H1 (cell line): ENCODE results near the gene QPCT. TPM values are rescaled to one million over a fixed set of nuclear protein-coding genes. Genes with fewer than 3 reads are reported as not detected.

ENCODE experiments used
- CTCF ChIA-PET: fragments of 300-600 bp; sonication (Branson Sonifier 250); formaldehyde crosslinking; loops from one replicate; lab custom pipeline; 2021; ENCODE audit not compliant: partially characterized antibody; lab: Charles Lee
- POLR2A ChIA-PET: fragments of 300-600 bp; sonication (Branson Sonifier 250); formaldehyde crosslinking; loops from one replicate; lab custom pipeline; 2021; ENCODE audit warnings: inconsistent platforms; ENCODE audit not compliant: partially characterized antibody; lab: Charles Lee
- DNase-seq, 2 experiments: peaks; one replicate each; pipeline versions ENCODE4 v3.0.0 to v3.0.0-alpha.2; 2010 to 2022; ENCODE audit warnings: low spot score in 2 of 2, low read depth in 1 of 2, mixed read lengths in 1 of 2
- FAIRE-seq: peaks from 2 replicates; lab custom pipeline; 2011; peaks lifted over from hg19 to GRCh38; lab: Jason Lieb, UNC
- H2AFZ ChIP-seq: 2 replicates; pipeline ENCODE4 v1.8.1; 2012; ENCODE audit warnings: low read length, inconsistent platforms
- H2AK5ac ChIP-seq: 2 replicates; pipeline ENCODE4 v1.6.1; 2013; ENCODE audit warnings: low read depth, low read length
- H2BK120ac ChIP-seq: replicated peaks from 2 replicates; pipeline ENCODE3; 2013; ENCODE audit warnings: low read depth, low read length, inconsistent platforms
- H2BK12ac ChIP-seq: 2 replicates; pipeline ENCODE4 v1.6.1; 2013; ENCODE audit warnings: low read depth, low read length
- H2BK15ac ChIP-seq: 2 replicates; pipeline ENCODE4 v1.6.1; 2013; ENCODE audit warnings: low read length
- H2BK20ac ChIP-seq: 2 replicates; pipeline ENCODE4 v1.6.1; 2013; ENCODE audit warnings: low read length
- H2BK5ac ChIP-seq: 2 replicates; pipeline ENCODE4 v1.6.1; 2013; ENCODE audit warnings: low read depth, low read length
- H3K14ac ChIP-seq: 2 replicates; pipeline ENCODE4 v1.6.1; 2013; ENCODE audit warnings: inconsistent platforms; ENCODE audit not compliant: insufficient read length
- H3K18ac ChIP-seq: 2 replicates; pipeline ENCODE4 v1.6.1; 2013; ENCODE audit warnings: low read length; ENCODE audit errors: extremely low read depth
- H3K23ac ChIP-seq: 2 replicates; pipeline ENCODE4 v1.6.1; 2013; ENCODE audit warnings: inconsistent platforms; ENCODE audit not compliant: insufficient read length
- H3K23me2 ChIP-seq: 2 replicates; pipeline ENCODE4 v1.6.1; 2013; ENCODE audit warnings: low read depth, low read length
- H3K27ac ChIP-seq: 2 replicates; pipeline ENCODE4 v1.6.1; 2011; ENCODE audit warnings: low read depth, low read length, inconsistent platforms
- H3K27me3 ChIP-seq, 4 experiments: replicated peaks in 1 of 4; 1 replicate in 1 of 4; 2 replicates in 3 of 4; pipeline versions ENCODE4 v1.6.1 to v1.8.1; 2011 to 2013; ENCODE audit warnings: low read length in 3 of 4, mild to moderate bottlenecking in 3 of 4, inconsistent platforms in 2 of 4, mixed read lengths in 2 of 4, moderate library complexity in 1 of 4; ENCODE audit not compliant: control insufficient read depth in 3 of 4, insufficient read depth in 3 of 4; ENCODE audit errors: extremely low read depth in 1 of 4
- H3K36me3 ChIP-seq, 4 experiments: 2 replicates each; pipeline versions ENCODE4 v1.6.1 to v1.8.1; 2011 to 2013; ENCODE audit warnings: mild to moderate bottlenecking in 4 of 4, low read length in 3 of 4, moderate library complexity in 2 of 4, control low read depth in 1 of 4, inconsistent platforms in 1 of 4; ENCODE audit not compliant: insufficient read depth in 4 of 4, control insufficient read depth in 2 of 4
- H3K4ac ChIP-seq: replicated peaks from 2 replicates; pipeline ENCODE3; 2013; ENCODE audit warnings: low read length, low read depth, mixed read lengths, inconsistent platforms; ENCODE audit not compliant: insufficient read length
- H3K4me1 ChIP-seq, 4 experiments: replicated peaks in 1 of 4; 1 replicate in 1 of 4; 2 replicates in 3 of 4; pipeline versions ENCODE4 v1.6.1 to v1.8.1; 2011 to 2013; ENCODE audit warnings: low read length in 3 of 4, inconsistent platforms in 2 of 4, mixed read lengths in 1 of 4; ENCODE audit not compliant: insufficient read depth in 4 of 4, control insufficient read depth in 3 of 4
- H3K4me2 ChIP-seq, 2 experiments: 2 replicates each; pipeline versions ENCODE4 v1.6.1 to v1.8.1; 2011 to 2013; ENCODE audit warnings: low read depth in 2 of 2, low read length in 2 of 2, control low read depth in 1 of 2, inconsistent platforms in 1 of 2, mild to moderate bottlenecking in 1 of 2; ENCODE audit not compliant: insufficient read depth in 1 of 2
- H3K4me3 ChIP-seq, 4 experiments: fragments of 200-600, 300-600 bp in 1 of 4; sonication (generic), shearing (Covaris generic), sonication (Bioruptor Twin) in 1 of 4; 2 replicates each; pipeline versions ENCODE4 v1.5.1 to v1.8.1; 2011 to 2016; ENCODE audit warnings: low read length in 4 of 4, low read depth in 3 of 4, control low read depth in 2 of 4, inconsistent platforms in 2 of 4, mild to moderate bottlenecking in 2 of 4, mixed read lengths in 1 of 4, moderate library complexity in 1 of 4; ENCODE audit not compliant: insufficient read depth in 2 of 4; ENCODE audit errors: extremely low read depth in 1 of 4
- H3K56ac ChIP-seq: replicated peaks from 2 replicates; pipeline ENCODE3; 2013; ENCODE audit warnings: low read depth, mild to moderate bottlenecking, mixed read lengths, low read length, inconsistent platforms; ENCODE audit not compliant: insufficient read length
- H3K79me1 ChIP-seq: 2 replicates; pipeline ENCODE4 v1.6.1; 2013; ENCODE audit warnings: low read depth, low read length, control low read depth
- H3K79me2 ChIP-seq, 2 experiments: 2 replicates each; pipeline versions ENCODE4 v1.6.1 to v1.8.1; 2012 to 2013; ENCODE audit warnings: low read length in 2 of 2, mild to moderate bottlenecking in 2 of 2, inconsistent platforms in 1 of 2; ENCODE audit not compliant: insufficient read depth in 2 of 2, control insufficient read depth in 1 of 2
- H3K9ac ChIP-seq, 4 experiments: replicated peaks in 1 of 4; 1 replicate in 1 of 4; 2 replicates in 3 of 4; pipeline versions ENCODE4 v1.6.1 to v1.8.1; 2011 to 2013; ENCODE audit warnings: low read depth in 3 of 4, low read length in 3 of 4, control low read depth in 2 of 4, mild to moderate bottlenecking in 2 of 4, moderate library complexity in 2 of 4, inconsistent platforms in 1 of 4; ENCODE audit errors: extremely low read depth in 1 of 4
- H3K9me3 ChIP-seq, 2 experiments: 2 replicates each; pipeline versions ENCODE4 v1.6.1 to v1.8.1; 2012 to 2013; ENCODE audit warnings: mild to moderate bottlenecking in 2 of 2, moderate library complexity in 2 of 2, control low read depth in 1 of 2, inconsistent platforms in 1 of 2, low read depth in 1 of 2, low read length in 1 of 2, mixed read lengths in 1 of 2; ENCODE audit not compliant: insufficient read depth in 2 of 2
- H4K20me1 ChIP-seq, 2 experiments: replicated peaks in 1 of 2; 2 replicates each; pipeline versions ENCODE3 to v1.8.1; 2011 to 2013; ENCODE audit warnings: inconsistent platforms in 2 of 2, low read length in 2 of 2, mild to moderate bottlenecking in 1 of 2; ENCODE audit not compliant: insufficient read depth in 2 of 2, control insufficient read depth in 1 of 2
- H4K5ac ChIP-seq: 2 replicates; pipeline ENCODE4 v1.6.1; 2013; ENCODE audit warnings: low read length, low read depth, mixed read lengths, inconsistent platforms; ENCODE audit not compliant: insufficient read length
- H4K8ac ChIP-seq: 2 replicates; pipeline ENCODE4 v1.8.0; 2013; ENCODE audit warnings: mild to moderate bottlenecking, moderate library complexity, low read length, inconsistent platforms; ENCODE audit not compliant: insufficient read depth; ENCODE audit errors: extremely low read depth
- H4K91ac ChIP-seq: replicated peaks from 2 replicates; pipeline ENCODE3; 2013; ENCODE audit warnings: low read length, mixed read lengths, inconsistent platforms; ENCODE audit not compliant: insufficient read length
- ASH2L ChIP-seq: fragments of 200-600, 300-600 bp; sonication (generic); IDR thresholded peaks from one replicate; pipeline ENCODE4 v1.7.1; 2017; ENCODE audit warnings: low read length
- CHD2 ChIP-seq: IDR thresholded peaks from 2 replicates; pipeline ENCODE4 v1.6.1; 2012; ENCODE audit warnings: low read length, improper control_type of control experiment
- EZH2 ChIP-seq: fragments of 200-600 bp; sonication (generic); IDR thresholded peaks from 2 replicates; pipeline ENCODE4 v1.7.1; 2012; ENCODE audit warnings: low read depth, mild to moderate bottlenecking, moderate library complexity, low read length, inconsistent platforms; ENCODE audit not compliant: severe bottlenecking
- JUND ChIP-seq: IDR thresholded peaks from 2 replicates; pipeline ENCODE4 v1.6.1; 2011; ENCODE audit warnings: mild to moderate bottlenecking, improper control_type of control experiment, low read length
- KDM1A ChIP-seq: fragments of 200-600, 300-600 bp; sonication (generic); IDR thresholded peaks from 2 replicates; pipeline ENCODE4 v1.7.1; 2016; ENCODE audit warnings: mild to moderate bottlenecking, low read length, borderline replicate concordance
- PHF8 ChIP-seq: fragments of 200-600 bp; sonication (generic); conservative IDR thresholded peaks from 2 replicates; pipeline ENCODE4 v1.7.1; 2012; ENCODE audit warnings: low read depth, mild to moderate bottlenecking, inconsistent platforms, low read length, moderate library complexity
- RAD21 ChIP-seq, 2 experiments: IDR thresholded peaks in 1 of 2; conservative IDR thresholded peaks in 1 of 2; 2 replicates each; pipeline ENCODE4 v1.6.1; 2011; ENCODE audit warnings: low read depth in 2 of 2, low read length in 2 of 2, improper control_type of control experiment in 1 of 2, inconsistent platforms in 1 of 2, mild to moderate bottlenecking in 1 of 2, moderate library complexity in 1 of 2
- RXRA ChIP-seq: IDR thresholded peaks from 2 replicates; pipeline ENCODE4 v1.6.1; 2011; ENCODE audit warnings: low read depth, mild to moderate bottlenecking, low read length, moderate library complexity; ENCODE audit not compliant: insufficient read depth
- SUZ12 ChIP-seq: fragments of 200-600 bp; sonication (generic); IDR thresholded peaks from 2 replicates; pipeline ENCODE4 v1.6.1; 2012; ENCODE audit warnings: mild to moderate bottlenecking, inconsistent platforms, low read length, moderate library complexity, mixed read lengths
- YY1 ChIP-seq: IDR thresholded peaks from 2 replicates; pipeline ENCODE4 v1.6.1; 2011; ENCODE audit warnings: low read depth, mild to moderate bottlenecking, low read length
- WGBS, 2 experiments: shearing (Covaris generic) in 1 of 2; methylation state at CpG; one replicate each; pipeline versions ENCODE4 v1.1.6 to v1.1.7; 2013 to 2015; ENCODE audit warnings: low lambda C conversion rate in 2 of 2, mixed read lengths in 2 of 2, inconsistent platforms in 1 of 2, low coverage in 1 of 2, missing lambda C conversion rate in 1 of 2; ENCODE audit not compliant: insufficient replicate concordance in 2 of 2, insufficient coverage in 1 of 2, insufficient read length in 1 of 2; ENCODE audit errors: extremely low coverage in 1 of 2, missing lambda C conversion rate in 1 of 2; 5-methylcytosine and 5-hydroxymethylcytosine counted together
- polyA plus RNA-seq, 7 experiments: library from polyadenylated mRNA; depleted of rRNA in 3 of 7; stranded (reverse) in 5 of 7; unstranded in 2 of 7; fragments of >200 nt in 5 of 7; fragments of 200-250 nt in 2 of 7; gene quantifications; 1 replicate in 5 of 7; 2 replicates in 1 of 7; 4 replicates in 1 of 7; pipeline versions ENCODE4 v1.2.1 to v1.2.3, GENCODE V29; 2011 to 2013; ENCODE audit warnings: missing spikeins in 2 of 7, mixed read lengths in 2 of 7
- total RNA-seq: library from RNA; stranded (reverse); fragmentation: NEBNext Ultra II Directional; extraction: Animal tissue kit (Norgen Biotek cat#: 25700); gene quantifications from 2 replicates; pipeline ENCODE4 v1.2.1, GENCODE V29; 2021

The QPCT gene
- total and polyA plus RNA-seq, 2 of the 8 experiments (the other 6 are each of a cell fraction or from before 2014, with no cell fraction given) = 4.0 to 4.3 TPM

DNA sequence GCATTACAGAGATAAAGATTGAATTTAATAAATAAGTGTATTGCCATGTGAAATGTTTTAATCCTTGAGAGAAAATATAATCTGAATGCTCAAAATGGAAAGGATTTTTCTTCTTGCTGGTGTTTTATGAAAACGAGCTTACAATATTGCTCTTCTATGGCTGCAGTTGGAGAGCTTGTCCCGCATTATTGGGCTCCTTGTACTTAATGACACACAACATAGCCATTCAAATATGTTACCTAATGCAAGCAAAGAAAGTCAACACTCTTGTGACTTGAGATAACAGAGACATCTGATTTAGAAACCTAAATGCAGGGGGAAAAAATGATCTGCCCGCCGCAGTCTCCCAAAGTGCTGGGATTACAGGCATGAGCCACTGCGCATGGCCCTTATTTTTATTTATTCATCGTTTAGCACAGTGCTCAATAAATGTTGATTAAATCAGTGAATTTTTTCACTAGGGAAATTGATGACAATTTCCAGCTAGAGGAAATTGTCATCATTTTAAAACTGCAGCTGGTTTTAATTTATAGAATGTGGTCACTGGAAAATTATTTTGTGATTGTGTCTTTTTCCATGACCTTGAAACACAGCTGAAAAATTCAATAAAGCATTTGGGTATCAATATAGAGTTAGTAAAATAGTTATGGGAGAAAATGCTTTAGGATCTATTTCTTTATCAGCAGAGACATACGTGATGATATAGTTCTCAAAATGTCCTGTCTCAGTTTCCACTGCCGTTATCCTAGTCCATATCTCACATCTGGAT is 17.4 kb upstream of the QPCT start:
- H3K9me3 ChIP-seq = no peaks in the 10 kb centered on the region
- FAIRE-seq (no peak), DNase-seq (no peak)
- CTCF ChIA-PET = interaction anchor here (0.8 to 1.2 kb wide), 5 partner anchors 11 to 549 kb away, joined by 3 read pairs; no protein-coding TSS in a partner anchor
- peaks cover 12% of the 10 kb centered on the region for H3K23me2 ChIP-seq
- H3K36me3 ChIP-seq = no peaks in the 10 kb centered on the region; a peak in 1 of 8 replicates
- no peak overlapping the region for H3K4ac ChIP-seq
- no peak overlapping the region for H3K27ac ChIP-seq
- POLR2A ChIA-PET = interaction anchor here (0.9 kb wide), 1 partner anchor 9 kb away, joined by 3 read pairs; no protein-coding TSS in a partner anchor
- H3K79me1 ChIP-seq = no peaks in the 10 kb centered on the region
- H4K8ac ChIP-seq = no peak overlapping the region
- no peak overlapping the region for H2BK15ac ChIP-seq
- H3K23ac ChIP-seq = no peak overlapping the region
- H3K4me3 ChIP-seq = no peak overlapping the region
- H2AK5ac ChIP-seq = no peak overlapping the region
- no peak overlapping the region for H2BK20ac ChIP-seq
- peaks cover 0 to 3% of the 10 kb centered on the region in 2 experiments for H4K20me1 ChIP-seq
- no peak overlapping the region for H2BK120ac ChIP-seq
- H4K5ac ChIP-seq = no peak overlapping the region
- no peak for TF ChIP-seq KDM1A
- no peak for TF ChIP-seq ASH2L
- TF ChIP-seq SUZ12 = no peak
- TF ChIP-seq EZH2 = no peak
- TF ChIP-seq JUND = no peak
- no peak for TF ChIP-seq PHF8
- TF ChIP-seq RAD21 (IDR thresholded peaks at IDR 0.05 in 1 of 2, conservative IDR thresholded peaks at IDR 0.05 in 1 of 2; ENCODE audit: low read depth in 2 of 2, low read length in 2 of 2) = no peak
- no peak for TF ChIP-seq CHD2
- TF ChIP-seq RXRA = no peak
- TF ChIP-seq YY1 = no peak
- peaks cover 0 to 5% (median 2%) of the 10 kb centered on the region in 4 experiments; a peak in 3 of 7 replicates for H3K4me1 ChIP-seq
- H3K79me2 ChIP-seq = peaks cover 4 to 18% of the 10 kb centered on the region in 2 experiments; a peak in 3 of 4 replicates
- H2BK5ac ChIP-seq = no peak overlapping the region
- H3K18ac ChIP-seq = no peak overlapping the region
- no peak overlapping the region for H3K56ac ChIP-seq
- H3K9ac ChIP-seq = no peak overlapping the region
- H3K27me3 ChIP-seq = peaks cover 0 to 15% (median 10%) of the 10 kb centered on the region in 4 experiments; a peak in 5 of 7 replicates
- no peak overlapping the region for H2BK12ac ChIP-seq
- 88% methylated on average over 8 of the region's 8 CpGs; no CpG with 5 or more reads in 1 of the 2 experiments for WGBS, 2 experiments
- H2AFZ ChIP-seq = no peak overlapping the region
- no peak overlapping the region for H4K91ac ChIP-seq
- H3K4me2 ChIP-seq = no peak overlapping the region
- H3K14ac ChIP-seq = no peak overlapping the region
